Keratinocyte (primary cell): ENCODE data around the gene TECR. TPM values are rescaled to one million over a fixed set of nuclear protein-coding genes. Genes with fewer than 3 reads are reported as not detected.
"Not testable (repeated sequence)": the region's sequence is repeated elsewhere in the genome, so short reads cannot be mapped to it uniquely, and the experiment has no call there.

Experiments
- DNase-seq: peaks from one replicate; pipeline ENCODE4 v3.0.0-alpha.2; 2011; ENCODE audit warnings: low read depth, missing footprints, low spot score
- FAIRE-seq: peaks from 2 replicates; lab custom pipeline; 2011; peaks lifted over from hg19 to GRCh38; lab: Jason Lieb, UNC
- H2AFZ ChIP-seq: 2 replicates; pipeline ENCODE4 v1.6.0; 2012; ENCODE audit warnings: low read length, control low read depth, inconsistent platforms; ENCODE audit not compliant: control insufficient read depth
- H3K27ac ChIP-seq: 2 replicates; pipeline ENCODE4 v1.5.1; 2011; ENCODE audit warnings: low read length; ENCODE audit not compliant: control insufficient read depth, insufficient read depth
- H3K27me3 ChIP-seq: 3 replicates; pipeline ENCODE4 v1.6.0; 2011; ENCODE audit warnings: low read length; ENCODE audit not compliant: control insufficient read depth, insufficient read depth; ENCODE audit errors: extremely low read depth
- H3K36me3 ChIP-seq, 2 experiments: 2 replicates in 1 of 2; 3 replicates in 1 of 2; pipeline ENCODE4 v1.5.1; 2011; ENCODE audit warnings: low read length in 2 of 2, mild to moderate bottlenecking in 1 of 2; ENCODE audit not compliant: control insufficient read depth in 2 of 2, insufficient read depth in 2 of 2; ENCODE audit errors: extremely low read depth in 1 of 2
- H3K4me1 ChIP-seq: 3 replicates; pipeline ENCODE4 v1.5.1; 2011; ENCODE audit warnings: low read length; ENCODE audit not compliant: control insufficient read depth, insufficient read depth; ENCODE audit errors: extremely low read depth
- H3K4me2 ChIP-seq: 3 replicates; pipeline ENCODE4 v1.6.0; 2011; ENCODE audit warnings: low read depth, low read length; ENCODE audit not compliant: control insufficient read depth, insufficient read depth; ENCODE audit errors: extremely low read depth
- H3K4me3 ChIP-seq, 3 experiments: fragments of 200-600 bp in 1 of 3; sonication (generic) in 1 of 3; 2 replicates in 2 of 3; 3 replicates in 1 of 3; pipeline ENCODE4 v1.5.1; 2011 to 2016; ENCODE audit warnings: low read length in 3 of 3, mild to moderate bottlenecking in 3 of 3, control low read depth in 2 of 3, inconsistent platforms in 1 of 3, low read depth in 1 of 3, mixed read lengths in 1 of 3, mixed run types in 1 of 3, moderate library complexity in 1 of 3; ENCODE audit not compliant: control insufficient read depth in 2 of 3, insufficient read depth in 2 of 3; ENCODE audit errors: extremely low read depth in 1 of 3
- H3K79me2 ChIP-seq: 2 replicates; pipeline ENCODE4 v1.6.0; 2012; ENCODE audit warnings: low read length; ENCODE audit not compliant: control insufficient read depth, insufficient read depth
- H3K9ac ChIP-seq: 3 replicates; pipeline ENCODE4 v1.6.0; 2011; ENCODE audit warnings: low read length; ENCODE audit not compliant: control insufficient read depth, insufficient read depth; ENCODE audit errors: extremely low read depth
- H3K9me1 ChIP-seq: 3 replicates; pipeline ENCODE4 v1.6.0; 2011; ENCODE audit warnings: low read length; ENCODE audit not compliant: control insufficient read depth, insufficient read depth; ENCODE audit errors: extremely low read depth
- H3K9me3 ChIP-seq: 2 replicates; pipeline ENCODE4 v1.5.1; 2012; ENCODE audit warnings: low read depth, low read length; ENCODE audit not compliant: control insufficient read depth
- H4K20me1 ChIP-seq: 3 replicates; pipeline ENCODE4 v1.6.0; 2011; ENCODE audit warnings: low read length; ENCODE audit not compliant: control insufficient read depth, insufficient read depth; ENCODE audit errors: extremely low read depth
- EZH2 ChIP-seq: IDR thresholded peaks from one replicate; pipeline ENCODE4 v1.6.1; 2012; ENCODE audit warnings: inconsistent platforms, mild to moderate bottlenecking, low read length, moderate library complexity
- dilution Hi-C: fragments of 300-500 bp; cut with MboI; formaldehyde crosslinking; loops from one replicate; pipeline ENCODE4 v1.7.0; 2020; ENCODE audit warnings: low sequenced_read_pairs; ENCODE audit not compliant: extremely low pct_ligation_motif_present
- polyA plus RNA-seq, 5 experiments: library from polyadenylated mRNA; depleted of rRNA in 3 of 5; stranded (reverse) in 3 of 5; stranded (forward) in 1 of 5; unstranded in 1 of 5; fragments of >200 nt; gene quantifications; 1 replicate in 1 of 5; 2 replicates in 3 of 5; 3 replicates in 1 of 5; pipeline versions ENCODE4 v1.2.1 to v1.2.3, GENCODE V29; 2011 to 2012; ENCODE audit warnings: missing spikeins in 2 of 5, low read depth in 1 of 5, low replicate concordance in 1 of 5
- TF ChIP-seq, protein P1 (sequence below), 3 experiments: IDR thresholded peaks in 1 of 3; conservative IDR thresholded peaks in 1 of 3; optimal IDR thresholded peaks in 1 of 3; 2 replicates in 2 of 3; 3 replicates in 1 of 3; pipeline versions ENCODE3 to v1.5.1; 2011; ENCODE audit warnings: low read length in 3 of 3, mild to moderate bottlenecking in 3 of 3, moderate library complexity in 2 of 3, control low read depth in 1 of 3, inconsistent platforms in 1 of 3; ENCODE audit not compliant: insufficient read depth in 2 of 3; ENCODE audit errors: extremely low read depth in 1 of 3

Gene TECR
- polyA plus RNA-seq, 1 donor (not counting 4 experiments of a cell fraction or from before 2014, with no cell fraction given), result 92.3 TPM

DNA sequence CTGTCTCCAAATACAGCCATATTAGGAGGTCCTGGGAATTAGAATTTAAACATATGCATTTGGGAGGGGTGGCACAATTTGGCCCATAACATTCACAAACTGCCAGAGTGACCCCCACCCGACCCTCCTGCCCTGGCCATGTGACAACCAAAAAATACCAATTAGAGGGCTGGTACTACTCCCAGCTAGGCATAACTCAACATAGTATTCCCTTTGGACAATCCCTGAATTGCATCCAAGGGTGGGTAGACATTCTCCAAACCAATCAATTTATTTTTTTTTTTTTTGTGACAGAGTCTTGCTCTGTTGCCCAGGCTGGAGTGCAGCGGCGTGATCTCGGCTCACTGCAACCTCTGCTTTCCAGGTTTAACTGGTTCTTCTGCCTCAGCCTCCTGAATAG is 83.3 kb downstream of the TECR start:
- no peak for FAIRE-seq
- TF ChIP-seq EZH2, result no peak
- TF ChIP-seq, protein P1, sequence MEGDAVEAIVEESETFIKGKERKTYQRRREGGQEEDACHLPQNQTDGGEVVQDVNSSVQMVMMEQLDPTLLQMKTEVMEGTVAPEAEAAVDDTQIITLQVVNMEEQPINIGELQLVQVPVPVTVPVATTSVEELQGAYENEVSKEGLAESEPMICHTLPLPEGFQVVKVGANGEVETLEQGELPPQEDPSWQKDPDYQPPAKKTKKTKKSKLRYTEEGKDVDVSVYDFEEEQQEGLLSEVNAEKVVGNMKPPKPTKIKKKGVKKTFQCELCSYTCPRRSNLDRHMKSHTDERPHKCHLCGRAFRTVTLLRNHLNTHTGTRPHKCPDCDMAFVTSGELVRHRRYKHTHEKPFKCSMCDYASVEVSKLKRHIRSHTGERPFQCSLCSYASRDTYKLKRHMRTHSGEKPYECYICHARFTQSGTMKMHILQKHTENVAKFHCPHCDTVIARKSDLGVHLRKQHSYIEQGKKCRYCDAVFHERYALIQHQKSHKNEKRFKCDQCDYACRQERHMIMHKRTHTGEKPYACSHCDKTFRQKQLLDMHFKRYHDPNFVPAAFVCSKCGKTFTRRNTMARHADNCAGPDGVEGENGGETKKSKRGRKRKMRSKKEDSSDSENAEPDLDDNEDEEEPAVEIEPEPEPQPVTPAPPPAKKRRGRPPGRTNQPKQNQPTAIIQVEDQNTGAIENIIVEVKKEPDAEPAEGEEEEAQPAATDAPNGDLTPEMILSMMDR (optimal IDR thresholded peaks at IDR 0.05 in 1 of 3, IDR thresholded peaks at IDR 0.05 in 1 of 3, conservative IDR thresholded peaks at IDR 0.05 in 1 of 3; ENCODE audit: extremely low read depth in 1 of 3, insufficient read depth in 2 of 3, low read length in 3 of 3), result no peak
- no peaks in the 10 kb centered on the region for H3K4me1 ChIP-seq

DNA sequence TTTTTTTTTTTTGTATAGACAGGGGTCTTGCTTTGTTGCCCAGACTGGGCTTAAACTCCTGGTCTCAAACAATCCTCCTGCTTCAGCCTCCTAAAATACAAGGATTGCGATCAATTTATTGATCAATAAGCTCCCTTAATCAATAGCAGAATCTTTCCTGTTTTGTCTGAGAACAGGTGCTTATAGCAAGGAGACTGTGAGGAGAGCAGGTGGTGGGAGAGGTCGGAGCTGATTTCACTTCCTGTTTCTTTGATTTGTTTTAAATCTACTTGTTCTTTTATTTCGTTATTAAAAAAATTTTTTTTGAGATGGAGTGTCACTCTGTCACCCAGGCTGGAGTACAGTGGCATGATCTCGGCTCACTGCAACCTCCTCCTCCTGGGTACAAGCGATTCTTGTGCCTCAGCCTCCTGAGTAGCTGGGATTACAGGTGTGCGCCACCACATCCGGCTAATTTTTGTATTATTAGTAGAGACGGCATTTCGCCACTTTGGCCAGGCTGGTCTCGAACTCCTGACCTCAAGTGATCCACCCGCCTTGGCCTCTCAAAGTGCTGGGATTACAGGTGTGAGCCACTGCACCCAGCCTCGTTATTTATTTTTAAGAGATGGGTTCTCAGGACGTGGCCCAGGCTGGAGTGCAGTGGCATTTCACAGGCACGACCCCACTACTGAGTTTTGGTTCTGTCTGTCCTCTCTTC is 84.2 kb downstream of the TECR start:
- DNase-seq, H3K9me3 ChIP-seq, H3K4me2 ChIP-seq, H3K36me3 ChIP-seq, H3K79me2 ChIP-seq, H3K27me3 ChIP-seq, H3K4me3 ChIP-seq, H4K20me1 ChIP-seq, dilution Hi-C loops, H3K4me1 ChIP-seq, H3K9ac ChIP-seq, H2AFZ ChIP-seq, H3K9me1 ChIP-seq, FAIRE-seq, H3K27ac ChIP-seq: not testable (repeated sequence)

More for the DNA sequence above, 83.3 kb downstream of the TECR start:
- H3K27me3 ChIP-seq, result no peaks in the 10 kb centered on the region
- dilution Hi-C loops, result no loop called here
- H3K4me2 ChIP-seq, result no peak overlapping the region
- DNase-seq, result no peak
- no peaks in the 10 kb centered on the region for H3K79me2 ChIP-seq
- no peak overlapping the region for H3K9ac ChIP-seq
- no peak overlapping the region for H3K27ac ChIP-seq
- H3K4me3 ChIP-seq, result no peak overlapping the region
- no peaks in the 10 kb centered on the region for H3K9me1 ChIP-seq
- H3K9me3 ChIP-seq, result no peaks in the 10 kb centered on the region
- H2AFZ ChIP-seq, result no peak overlapping the region
- no peaks in the 10 kb centered on the region for H3K36me3 ChIP-seq
- H4K20me1 ChIP-seq, result no peaks in the 10 kb centered on the region

DNA sequence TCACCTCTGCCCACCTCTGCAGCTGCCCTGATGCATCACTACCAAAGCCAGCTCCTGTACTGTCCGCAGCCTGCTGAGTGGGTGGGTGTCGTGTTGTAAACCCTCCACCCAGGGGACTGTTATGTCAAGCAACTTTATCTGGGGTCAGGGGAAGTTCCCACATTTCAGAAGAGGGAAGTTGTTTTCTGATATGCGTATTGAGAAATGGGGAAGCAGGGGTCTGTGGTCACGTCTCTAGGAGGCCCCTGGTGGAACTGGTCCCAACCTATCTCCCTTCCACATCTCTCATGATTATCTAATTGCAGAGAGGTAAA is 84.7 kb downstream of the TECR start:
- no peaks in the 10 kb centered on the region for H3K36me3 ChIP-seq
- H3K9ac ChIP-seq, result no peak overlapping the region
- H3K9me1 ChIP-seq, result no peaks in the 10 kb centered on the region
- no peaks in the 10 kb centered on the region for H3K4me1 ChIP-seq
- peaks cover 1% of the 10 kb centered on the region for H3K9me3 ChIP-seq
- no peaks in the 10 kb centered on the region for H3K79me2 ChIP-seq
- H3K27ac ChIP-seq, result no peak overlapping the region
- no peak overlapping the region for H2AFZ ChIP-seq
- dilution Hi-C loops, result no loop called here
- no peak for TF ChIP-seq EZH2
- TF ChIP-seq, protein P1 (optimal IDR thresholded peaks at IDR 0.05 in 1 of 3, IDR thresholded peaks at IDR 0.05 in 1 of 3, conservative IDR thresholded peaks at IDR 0.05 in 1 of 3; ENCODE audit: extremely low read depth in 1 of 3, insufficient read depth in 2 of 3, low read length in 3 of 3), result no peak
- no peak overlapping the region for H3K4me3 ChIP-seq
- FAIRE-seq (no peak), DNase-seq (no peak)
- no peaks in the 10 kb centered on the region for H3K27me3 ChIP-seq
- H4K20me1 ChIP-seq, result no peaks in the 10 kb centered on the region
- H3K4me2 ChIP-seq, result no peak overlapping the region
